WERI-Rb-1 (cell line): ENCODE measurements around the gene DAB1.
A peak's percentile ranks its signal among the peaks of the same experiment; 100 is the strongest.

ENCODE experiments used
- DNase-seq: peaks from one replicate; pipeline ENCODE4 v3.0.0-alpha.2; 2020
- H3K27ac ChIP-seq: fragments of 250-450 bp; sonication (Bioruptor Pico); 2 replicates; pipeline ENCODE4 v1.5.1; 2020; ENCODE audit warnings: mild to moderate bottlenecking, moderate library complexity
- H3K27me3 ChIP-seq: fragments of 250-450 bp; sonication (Bioruptor Pico); 2 replicates; pipeline ENCODE4 v1.5.1; 2021; ENCODE audit warnings: mild to moderate bottlenecking, low read depth, moderate library complexity; ENCODE audit not compliant: insufficient read depth, severe bottlenecking
- H3K36me3 ChIP-seq: fragments of 250-450 bp; sonication (Bioruptor Pico); 2 replicates; pipeline ENCODE4 v1.5.1; 2020; ENCODE audit warnings: mild to moderate bottlenecking, moderate library complexity
- H3K4me3 ChIP-seq: 2 replicates; pipeline ENCODE4 v1.5.1; 2011; ENCODE audit warnings: low read depth, mild to moderate bottlenecking, control low read depth, low read length
- H3K9me3 ChIP-seq: fragments of 250-450 bp; sonication (Bioruptor Pico); 2 replicates; pipeline ENCODE4 v1.5.1; 2021; ENCODE audit warnings: mild to moderate bottlenecking, moderate library complexity; ENCODE audit not compliant: severe bottlenecking
- CTCF ChIP-seq: IDR thresholded peaks from 2 replicates; pipeline ENCODE4 v1.5.1; 2011; ENCODE audit warnings: low read depth, mild to moderate bottlenecking, control low read depth, inconsistent platforms, low read length

DAB1 gene

GRCh38 chr1:57082711-57083439, 341.0 kb downstream of the DAB1 start:
- Histone ChIP-seq H3K36me3 (no peaks in the 10 kb centered on the region), H3K9me3 (no peaks in the 10 kb centered on the region), H3K27me3 (no peaks in the 10 kb centered on the region), H3K4me3 (no peak overlapping the region), H3K27ac (no peak overlapping the region)
- DNase-seq, result no peak
- no peak for TF ChIP-seq CTCF

- Histone ChIP-seq H3K27ac (no peak overlapping the region), H3K4me3 (no peak overlapping the region), H3K9me3 (no peaks in the 10 kb centered on the region), H3K27me3 (no peaks in the 10 kb centered on the region), H3K36me3 (no peaks in the 10 kb centered on the region)
- no peak for DNase-seq
- TF ChIP-seq CTCF, result peak; percentile 44
These were observed 344.3 kb downstream of the DAB1 start for GRCh38 chr1:57079454-57080157.

- Histone ChIP-seq H3K27me3 (no peaks in the 10 kb centered on the region), H3K4me3 (no peak overlapping the region), H3K27ac (no peak overlapping the region), H3K36me3 (no peaks in the 10 kb centered on the region), H3K9me3 (no peaks in the 10 kb centered on the region)
- DNase-seq, result no peak
- TF ChIP-seq CTCF, result no peak
These were observed 351.3 kb downstream of the DAB1 start for GRCh38 chr1:57072401-57073110.

- no peak overlapping the region for H3K4me3 ChIP-seq
- TF ChIP-seq CTCF, result no peak
- H3K27ac ChIP-seq, result no peak overlapping the region
These were observed 356.0 kb downstream of the DAB1 start for GRCh38 chr1:57067863-57068262.

GRCh38 chr1:57066980-57067610, 356.8 kb downstream of the DAB1 start:
- TF ChIP-seq CTCF, result no peak
- Histone ChIP-seq H3K9me3 (no peaks in the 10 kb centered on the region), H3K36me3 (no peaks in the 10 kb centered on the region), H3K4me3 (no peak overlapping the region), H3K27ac (no peak overlapping the region), H3K27me3 (no peaks in the 10 kb centered on the region)
- peak; percentile 20 for DNase-seq

More at GRCh38 chr1:57067863-57068262, 356.0 kb downstream of the DAB1 start:
- H3K27me3 ChIP-seq, result no peaks in the 10 kb centered on the region
- H3K9me3 ChIP-seq, result no peaks in the 10 kb centered on the region
- peak; percentile 33 for DNase-seq
- no peaks in the 10 kb centered on the region for H3K36me3 ChIP-seq
